ENCODE results near the gene RGL2. TPM values are rescaled to one million over a fixed set of nuclear protein-coding genes. Genes with fewer than 3 reads are reported as not detected.

Gene RGL2
- total and polyA plus RNA-seq, 8 donors = 83.3 to 157 (median 137) TPM

DNA sequence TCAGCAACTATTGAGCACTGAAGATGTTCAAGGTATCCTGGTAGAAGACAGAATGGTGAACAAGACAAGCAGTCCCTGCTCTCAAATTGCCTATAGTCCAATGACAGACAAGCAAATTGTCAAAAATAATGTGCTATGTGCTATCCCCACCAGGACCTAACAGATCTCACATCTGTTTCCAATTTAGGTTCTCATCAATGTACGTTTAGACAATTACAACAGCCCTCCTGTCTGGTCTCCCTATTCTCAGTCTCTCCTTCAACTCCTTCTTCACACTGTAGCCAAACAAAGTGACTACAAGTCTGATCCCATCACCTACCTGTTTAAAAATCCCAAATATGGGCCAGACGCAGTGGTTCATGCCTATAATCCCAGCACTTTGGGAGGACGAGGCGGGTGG lies 7.6 kb upstream of the RGL2 start:
- intact Hi-C loops (cut with DNase I) = no loop called here
- Histone ChIP-seq H3K4me3 (no peak overlapping the region), H3K36me3 (peaks cover 0 to 93% of the 10 kb centered on the region in 2 donors), H3K9me3 (no peaks in the 10 kb centered on the region), H3K27ac (no peak overlapping the region), H3K27me3 (no peaks in the 10 kb centered on the region), H3K4me1 (peaks cover 0 to 44% of the 10 kb centered on the region in 2 donors)
- no peak for TF ChIP-seq CTCF (IDR thresholded peaks at IDR 0.05)
- DNase-seq (no peak), ATAC-seq (no peak)

GRCh38 chr6:33305052-33305451 lies 6.3 kb upstream of the RGL2 start:
- Histone ChIP-seq H3K9me3 (no peaks in the 10 kb centered on the region), H3K27ac (no peak overlapping the region), H3K4me1 (peaks cover 5 to 44% of the 10 kb centered on the region in 2 donors), H3K27me3 (no peaks in the 10 kb centered on the region), H3K4me3 (no peak overlapping the region), H3K36me3 (peaks cover 0 to 89% of the 10 kb centered on the region in 2 donors)
- TF ChIP-seq CTCF (IDR thresholded peaks at IDR 0.05) = no peak
- DNase-seq (no peak), ATAC-seq (no peak)
- intact Hi-C loops (cut with DNase I) = no loop called here

- Histone ChIP-seq H3K9me3 (no peaks in the 10 kb centered on the region), H3K27ac (no peak overlapping the region), H3K27me3 (no peaks in the 10 kb centered on the region), H3K36me3 (peaks cover 0 to 82% of the 10 kb centered on the region in 2 donors), H3K4me1 (peaks cover 5 to 44% of the 10 kb centered on the region in 2 donors), H3K4me3 (no peak overlapping the region)
- TF ChIP-seq CTCF (IDR thresholded peaks at IDR 0.05) = no peak
- DNase-seq = no peak
- ATAC-seq = no peak
- intact Hi-C loops (cut with DNase I) = no loop called here
Observed at GRCh38 chr6:33304216-33304615, 5.5 kb upstream of the RGL2 start.

GRCh38 chr6:33301877-33302276 lies 3.1 kb upstream of the RGL2 start:
- intact Hi-C loops (cut with DNase I) = no loop called here
- Histone ChIP-seq H3K9me3 (no peaks in the 10 kb centered on the region), H3K27me3 (no peaks in the 10 kb centered on the region), H3K4me1 (peaks cover 11 to 49% of the 10 kb centered on the region in 2 donors), H3K4me3 (no peak overlapping the region), H3K36me3 (peaks cover 0 to 62% of the 10 kb centered on the region in 2 donors), H3K27ac (peak overlapping the region in 1 of 2 donors; percentile 23)
- DNase-seq = no peak
- no peak for TF ChIP-seq CTCF (IDR thresholded peaks at IDR 0.05)
- ATAC-seq = no peak

GRCh38 chr6:33299237-33299944 lies 649 bp upstream of the RGL2 start:
- Histone ChIP-seq H3K4me3 (peak overlapping the region; percentile 61 to 65), H3K36me3 (peaks cover 0 to 64% of the 10 kb centered on the region in 2 donors), H3K9me3 (no peaks in the 10 kb centered on the region), H3K27ac (peak overlapping the region; percentile 97), H3K27me3 (no peaks in the 10 kb centered on the region), H3K4me1 (peaks cover 12 to 47% of the 10 kb centered on the region in 2 donors)
- intact Hi-C loops (cut with DNase I) = no loop called here
- ATAC-seq = peak; percentile 77
- peak; percentile 88 to 95 (median 92) for DNase-seq
- TF ChIP-seq CTCF (IDR thresholded peaks at IDR 0.05) = peak; percentile 54 to 80
